H1 (cell line): ENCODE data around the gene EML5. TPM values are rescaled to one million over a fixed set of nuclear protein-coding genes. Genes with fewer than 3 reads are reported as not detected.

ENCODE experiments used
- SP1 ChIP-seq: IDR thresholded peaks from 2 replicates; pipeline ENCODE4 v1.6.1; 2011; ENCODE audit warnings: low read depth, low read length
- polyA plus RNA-seq, 7 experiments: library from polyadenylated mRNA; depleted of rRNA in 3 of 7; stranded (reverse) in 5 of 7; unstranded in 2 of 7; fragments of >200 nt in 5 of 7; fragments of 200-250 nt in 2 of 7; gene quantifications; 1 replicate in 5 of 7; 2 replicates in 1 of 7; 4 replicates in 1 of 7; pipeline versions ENCODE4 v1.2.1 to v1.2.3, GENCODE V29; 2011 to 2013; ENCODE audit warnings: missing spikeins in 2 of 7, mixed read lengths in 2 of 7
- total RNA-seq: library from RNA; stranded (reverse); fragmentation: NEBNext Ultra II Directional; extraction: Animal tissue kit (Norgen Biotek cat#: 25700); gene quantifications from 2 replicates; pipeline ENCODE4 v1.2.1, GENCODE V29; 2021
- TF ChIP-seq, protein P1 (sequence below), 3 experiments: IDR thresholded peaks; 1 replicate in 2 of 3; 2 replicates in 1 of 3; pipeline versions ENCODE4 v1.5.1 to v1.6.1; 2011; ENCODE audit warnings: low read length in 3 of 3, mild to moderate bottlenecking in 3 of 3, inconsistent platforms in 2 of 3, low read depth in 1 of 3, moderate library complexity in 1 of 3; ENCODE audit not compliant: insufficient read depth in 1 of 3; ENCODE audit errors: control extremely low read depth in 1 of 3

Gene EML5
- total and polyA plus RNA-seq, 2 of the 8 experiments (the other 6 are each of a cell fraction or from before 2014, with no cell fraction given): 0.39 to 0.88 TPM

DNA sequence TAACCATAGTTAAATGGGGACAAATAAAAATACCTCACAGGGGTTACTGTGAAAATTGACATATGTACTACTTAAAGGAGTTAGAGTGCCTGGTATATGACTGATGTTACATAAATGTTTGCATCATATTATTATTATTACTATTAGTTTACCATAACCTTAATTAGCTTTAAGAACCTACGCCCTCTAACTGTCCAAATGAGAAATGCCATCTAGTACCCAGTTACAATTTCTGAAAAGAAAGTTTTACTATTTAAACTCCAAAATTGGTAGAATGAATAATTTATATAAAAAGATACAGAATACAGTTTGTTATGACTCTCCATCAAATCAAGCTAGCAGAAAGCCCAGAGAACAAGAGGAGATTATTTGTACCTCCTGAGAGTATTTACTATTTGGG lies 42.3 kb downstream of the EML5 start (continued):
- TF ChIP-seq, protein P1, sequence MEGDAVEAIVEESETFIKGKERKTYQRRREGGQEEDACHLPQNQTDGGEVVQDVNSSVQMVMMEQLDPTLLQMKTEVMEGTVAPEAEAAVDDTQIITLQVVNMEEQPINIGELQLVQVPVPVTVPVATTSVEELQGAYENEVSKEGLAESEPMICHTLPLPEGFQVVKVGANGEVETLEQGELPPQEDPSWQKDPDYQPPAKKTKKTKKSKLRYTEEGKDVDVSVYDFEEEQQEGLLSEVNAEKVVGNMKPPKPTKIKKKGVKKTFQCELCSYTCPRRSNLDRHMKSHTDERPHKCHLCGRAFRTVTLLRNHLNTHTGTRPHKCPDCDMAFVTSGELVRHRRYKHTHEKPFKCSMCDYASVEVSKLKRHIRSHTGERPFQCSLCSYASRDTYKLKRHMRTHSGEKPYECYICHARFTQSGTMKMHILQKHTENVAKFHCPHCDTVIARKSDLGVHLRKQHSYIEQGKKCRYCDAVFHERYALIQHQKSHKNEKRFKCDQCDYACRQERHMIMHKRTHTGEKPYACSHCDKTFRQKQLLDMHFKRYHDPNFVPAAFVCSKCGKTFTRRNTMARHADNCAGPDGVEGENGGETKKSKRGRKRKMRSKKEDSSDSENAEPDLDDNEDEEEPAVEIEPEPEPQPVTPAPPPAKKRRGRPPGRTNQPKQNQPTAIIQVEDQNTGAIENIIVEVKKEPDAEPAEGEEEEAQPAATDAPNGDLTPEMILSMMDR (IDR thresholded peaks at IDR 0.05; ENCODE audit: control extremely low read depth in 1 of 3, insufficient read depth in 1 of 3, low read depth in 1 of 3, low read length in 3 of 3): no peak
- no peak for TF ChIP-seq SP1
- TF ChIP-seq, all 59 proteins: peak for 0
